ENCODE results near the gene BNIPL.

The BNIPL gene

GRCh38 chr1:151036356-151036755 is at the start of gene BNIPL:
Gene BNIPL (plus strand): TSS chr1:151036586. CDS start chr1:151036726, 140 bp downstream.
- Mint-ChIP-seq H3K4me1 (peaks cover 5% of the 10 kb centered on the region), H3K4me3 (no peak within 1 kb of the TSS), H3K9me3 (no peaks in the 10 kb centered on the region), H3K36me3 (ENCODE audit: insufficient read depth) (peaks cover 13% of the 10 kb centered on the region), H3K27ac (ENCODE audit: low read depth) (peak within 1 kb of the TSS; percentile 14), H3K27me3 (no peaks in the 10 kb centered on the region)
- no peak for DNase-seq (ENCODE audit: low spot score in 2 of 2)
- ATAC-seq (replicated peaks; ENCODE audit: extremely low read depth, poor library complexity, severe bottlenecking): no peak

- no peaks in the 10 kb centered on the region for H3K9me3 Mint-ChIP-seq
- H3K4me1 Mint-ChIP-seq: no peaks in the 10 kb centered on the region
- H3K4me3 Mint-ChIP-seq: no peak overlapping the region
- no peaks in the 10 kb centered on the region for H3K27me3 Mint-ChIP-seq
- H3K36me3 Mint-ChIP-seq (ENCODE audit: insufficient read depth): no peaks in the 10 kb centered on the region
- H3K27ac Mint-ChIP-seq (ENCODE audit: low read depth): no peak overlapping the region
- DNase-seq (ENCODE audit: low spot score in 2 of 2): no peak
- no peak for ATAC-seq (replicated peaks; ENCODE audit: extremely low read depth, poor library complexity, severe bottlenecking)
Observed at GRCh38 chr1:150987924-150988323, 48.5 kb upstream of the BNIPL start.

DNA sequence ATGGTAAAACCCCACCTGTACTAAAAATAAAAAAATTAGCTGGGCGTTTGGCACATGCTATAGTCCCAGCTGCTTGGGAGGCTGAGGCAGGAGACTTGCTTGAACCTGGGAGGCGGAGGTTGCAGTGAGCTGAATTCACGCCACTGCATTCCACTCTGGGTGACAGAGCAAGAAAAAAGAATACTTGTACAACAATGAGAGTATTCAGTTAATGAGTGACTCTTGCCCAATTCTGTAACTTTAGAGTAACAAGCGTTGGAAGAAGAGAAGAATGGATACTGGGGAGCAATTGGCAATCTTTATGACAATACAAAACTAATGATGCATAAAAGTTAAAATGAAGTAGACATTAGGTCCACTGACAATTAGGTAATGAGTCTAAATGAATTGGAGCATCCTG is 43.8 kb upstream of the BNIPL start:
- peaks cover 3% of the 10 kb centered on the region for H3K36me3 Mint-ChIP-seq (ENCODE audit: insufficient read depth)
- H3K4me3 Mint-ChIP-seq: no peak overlapping the region
- DNase-seq (ENCODE audit: low spot score in 2 of 2) (no peak), ATAC-seq (replicated peaks; ENCODE audit: extremely low read depth, poor library complexity, severe bottlenecking) (no peak)
- H3K27me3 Mint-ChIP-seq: no peaks in the 10 kb centered on the region
- no peaks in the 10 kb centered on the region for H3K4me1 Mint-ChIP-seq
- no peak overlapping the region for H3K27ac Mint-ChIP-seq (ENCODE audit: low read depth)
- no peaks in the 10 kb centered on the region for H3K9me3 Mint-ChIP-seq

DNA sequence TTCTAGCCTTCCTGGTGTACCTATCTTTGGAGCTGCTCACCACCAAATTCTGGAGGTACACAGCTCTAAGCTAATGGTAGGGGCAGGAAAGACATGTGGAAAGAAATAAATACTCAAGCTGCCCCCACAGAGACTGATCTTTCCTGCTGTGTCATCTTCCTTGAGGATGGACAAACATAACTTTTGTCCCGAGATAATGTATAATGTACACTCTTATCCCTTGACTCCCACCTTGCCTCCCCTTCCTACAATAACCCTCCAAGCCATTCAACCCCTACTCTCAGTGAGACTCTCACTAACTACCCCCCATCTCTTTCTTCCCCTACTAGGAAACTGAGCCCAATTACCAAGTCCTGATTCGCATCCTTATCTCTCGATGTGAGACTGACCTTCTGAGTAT is 42.1 kb upstream of the BNIPL start:
- no peak for DNase-seq (ENCODE audit: low spot score in 2 of 2)
- no peak for ATAC-seq (replicated peaks; ENCODE audit: extremely low read depth, poor library complexity, severe bottlenecking)
- H3K4me3 Mint-ChIP-seq: no peak overlapping the region
- no peaks in the 10 kb centered on the region for H3K9me3 Mint-ChIP-seq
- H3K27ac Mint-ChIP-seq (ENCODE audit: low read depth): no peak overlapping the region
- no peaks in the 10 kb centered on the region for H3K27me3 Mint-ChIP-seq
- peaks cover 3% of the 10 kb centered on the region for H3K36me3 Mint-ChIP-seq (ENCODE audit: insufficient read depth)
- H3K4me1 Mint-ChIP-seq: no peaks in the 10 kb centered on the region

GRCh38 chr1:150995460-150995859 is 40.9 kb upstream of the BNIPL start:
- no peak for DNase-seq (ENCODE audit: low spot score in 2 of 2)
- H3K4me1 Mint-ChIP-seq: no peaks in the 10 kb centered on the region
- H3K9me3 Mint-ChIP-seq: no peaks in the 10 kb centered on the region
- H3K36me3 Mint-ChIP-seq (ENCODE audit: insufficient read depth): peaks cover 3% of the 10 kb centered on the region
- ATAC-seq (replicated peaks; ENCODE audit: extremely low read depth, poor library complexity, severe bottlenecking): no peak
- peak overlapping the region; percentile 44 for H3K4me3 Mint-ChIP-seq
- H3K27me3 Mint-ChIP-seq: peaks cover 4% of the 10 kb centered on the region
- no peak overlapping the region for H3K27ac Mint-ChIP-seq (ENCODE audit: low read depth)

GRCh38 chr1:150995896-150996295 is 40.5 kb upstream of the BNIPL start:
- Mint-ChIP-seq H3K36me3 (ENCODE audit: insufficient read depth) (peaks cover 5% of the 10 kb centered on the region), H3K27ac (ENCODE audit: low read depth) (no peak overlapping the region), H3K9me3 (no peaks in the 10 kb centered on the region), H3K4me1 (no peaks in the 10 kb centered on the region), H3K27me3 (peaks cover 8% of the 10 kb centered on the region), H3K4me3 (peak overlapping the region; percentile 44)
- ATAC-seq (replicated peaks; ENCODE audit: extremely low read depth, poor library complexity, severe bottlenecking) (no peak), DNase-seq (ENCODE audit: low spot score in 2 of 2) (peak in 1 of 2 donors; percentile 19)

GRCh38 chr1:150997126-150997872 is 39.1 kb upstream of the BNIPL start:
- Mint-ChIP-seq H3K27me3 (peaks cover 10% of the 10 kb centered on the region), H3K4me3 (no peak overlapping the region), H3K4me1 (peaks cover under 1% of the 10 kb centered on the region), H3K36me3 (ENCODE audit: insufficient read depth) (peaks cover 5% of the 10 kb centered on the region), H3K9me3 (no peaks in the 10 kb centered on the region), H3K27ac (ENCODE audit: low read depth) (no peak overlapping the region)
- DNase-seq (ENCODE audit: low spot score in 2 of 2): no peak
- no peak for ATAC-seq (replicated peaks; ENCODE audit: extremely low read depth, poor library complexity, severe bottlenecking)

GRCh38 chr1:150997949-150998348 is 38.4 kb upstream of the BNIPL start:
- Mint-ChIP-seq H3K36me3 (ENCODE audit: insufficient read depth) (peaks cover 5% of the 10 kb centered on the region), H3K4me1 (peaks cover 7% of the 10 kb centered on the region), H3K4me3 (no peak overlapping the region), H3K9me3 (no peaks in the 10 kb centered on the region), H3K27ac (ENCODE audit: low read depth) (no peak overlapping the region), H3K27me3 (peaks cover 10% of the 10 kb centered on the region)
- ATAC-seq (replicated peaks; ENCODE audit: extremely low read depth, poor library complexity, severe bottlenecking): no peak
- no peak for DNase-seq (ENCODE audit: low spot score in 2 of 2)

- H3K4me1 Mint-ChIP-seq: peaks cover 9% of the 10 kb centered on the region
Observed at GRCh38 chr1:150999051-150999674, 37.2 kb upstream of the BNIPL start.

GRCh38 chr1:150999926-151000325 is 36.5 kb upstream of the BNIPL start:
- no peak for ATAC-seq (replicated peaks; ENCODE audit: extremely low read depth, poor library complexity, severe bottlenecking)
- DNase-seq (ENCODE audit: low spot score in 2 of 2): no peak
- H3K4me3 Mint-ChIP-seq: no peak overlapping the region
- H3K27me3 Mint-ChIP-seq: peaks cover 10% of the 10 kb centered on the region
- H3K27ac Mint-ChIP-seq (ENCODE audit: low read depth): no peak overlapping the region
- H3K36me3 Mint-ChIP-seq (ENCODE audit: insufficient read depth): peaks cover 5% of the 10 kb centered on the region
- H3K9me3 Mint-ChIP-seq: no peaks in the 10 kb centered on the region
- peaks cover 9% of the 10 kb centered on the region for H3K4me1 Mint-ChIP-seq

More at GRCh38 chr1:150999051-150999674, 37.2 kb upstream of the BNIPL start:
- H3K36me3 Mint-ChIP-seq (ENCODE audit: insufficient read depth): peaks cover 5% of the 10 kb centered on the region
- ATAC-seq (replicated peaks; ENCODE audit: extremely low read depth, poor library complexity, severe bottlenecking) (no peak), DNase-seq (ENCODE audit: low spot score in 2 of 2) (no peak)
- no peak overlapping the region for H3K4me3 Mint-ChIP-seq
- H3K27ac Mint-ChIP-seq (ENCODE audit: low read depth): no peak overlapping the region
- peaks cover 10% of the 10 kb centered on the region for H3K27me3 Mint-ChIP-seq
- no peaks in the 10 kb centered on the region for H3K9me3 Mint-ChIP-seq

- H3K4me1 Mint-ChIP-seq: peaks cover 11% of the 10 kb centered on the region
- H3K9me3 Mint-ChIP-seq: no peaks in the 10 kb centered on the region
- peaks cover 5% of the 10 kb centered on the region for H3K36me3 Mint-ChIP-seq (ENCODE audit: insufficient read depth)
- no peak overlapping the region for H3K4me3 Mint-ChIP-seq
- H3K27ac Mint-ChIP-seq (ENCODE audit: low read depth): no peak overlapping the region
- peaks cover 10% of the 10 kb centered on the region for H3K27me3 Mint-ChIP-seq
- ATAC-seq (replicated peaks; ENCODE audit: extremely low read depth, poor library complexity, severe bottlenecking) (no peak), DNase-seq (ENCODE audit: low spot score in 2 of 2) (no peak)
Observed at GRCh38 chr1:151000408-151000807, 36.0 kb upstream of the BNIPL start.

- no peaks in the 10 kb centered on the region for H3K9me3 Mint-ChIP-seq
- peaks cover 23% of the 10 kb centered on the region for H3K4me1 Mint-ChIP-seq
- H3K27ac Mint-ChIP-seq (ENCODE audit: low read depth): no peak overlapping the region
- peaks cover 6% of the 10 kb centered on the region for H3K36me3 Mint-ChIP-seq (ENCODE audit: insufficient read depth)
- no peak for DNase-seq (ENCODE audit: low spot score in 2 of 2)
- peaks cover 10% of the 10 kb centered on the region for H3K27me3 Mint-ChIP-seq
- ATAC-seq (replicated peaks; ENCODE audit: extremely low read depth, poor library complexity, severe bottlenecking): no peak
- H3K4me3 Mint-ChIP-seq: no peak overlapping the region
Observed at GRCh38 chr1:151001602-151002001, 34.8 kb upstream of the BNIPL start.

DNA sequence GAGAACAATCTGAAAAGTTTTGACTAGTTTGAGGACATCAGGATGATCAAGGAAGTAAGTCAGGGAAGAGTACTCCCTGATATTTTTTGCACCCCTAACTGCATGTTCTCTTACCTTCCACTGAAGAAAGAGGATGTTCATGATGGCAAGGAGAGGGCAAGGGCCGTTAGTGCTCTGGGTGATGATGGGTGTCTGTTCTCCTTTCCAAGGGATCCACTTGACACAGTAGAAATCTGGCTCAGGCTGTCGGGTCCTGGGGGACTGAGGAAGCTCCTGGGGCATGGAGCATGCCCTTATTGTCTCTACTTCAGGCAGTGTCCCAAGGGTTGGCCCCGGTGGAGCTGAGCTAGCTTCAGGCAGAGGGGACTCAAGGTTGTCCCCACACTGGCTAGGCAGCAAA is 34.3 kb upstream of the BNIPL start:
- DNase-seq (ENCODE audit: low spot score in 2 of 2) (no peak), ATAC-seq (replicated peaks; ENCODE audit: extremely low read depth, poor library complexity, severe bottlenecking) (no peak)
- Mint-ChIP-seq H3K27me3 (peaks cover 10% of the 10 kb centered on the region), H3K9me3 (no peaks in the 10 kb centered on the region), H3K36me3 (ENCODE audit: insufficient read depth) (peaks cover 6% of the 10 kb centered on the region), H3K4me1 (peaks cover 27% of the 10 kb centered on the region), H3K27ac (ENCODE audit: low read depth) (no peak overlapping the region), H3K4me3 (no peak overlapping the region)

Measured in central memory CD8-positive, alpha-beta T cell (primary cell).